NT2/D1 (cell line): ENCODE data around the gene PRPF40B.

Experiments
- SUZ12 ChIP-seq: IDR thresholded peaks from 2 replicates; pipeline ENCODE4 v1.6.1; 2011; ENCODE audit not compliant: insufficient read length, insufficient read depth; ENCODE audit errors: extremely low read depth
- YY1 ChIP-seq: IDR thresholded peaks from 2 replicates; pipeline ENCODE4 v1.6.1; 2011; ENCODE audit not compliant: insufficient read length, insufficient read depth
- ZNF274 ChIP-seq: IDR thresholded peaks from 2 replicates; pipeline ENCODE4 v1.6.1; 2011; ENCODE audit warnings: mild to moderate bottlenecking, low read depth, low read length

DNA sequence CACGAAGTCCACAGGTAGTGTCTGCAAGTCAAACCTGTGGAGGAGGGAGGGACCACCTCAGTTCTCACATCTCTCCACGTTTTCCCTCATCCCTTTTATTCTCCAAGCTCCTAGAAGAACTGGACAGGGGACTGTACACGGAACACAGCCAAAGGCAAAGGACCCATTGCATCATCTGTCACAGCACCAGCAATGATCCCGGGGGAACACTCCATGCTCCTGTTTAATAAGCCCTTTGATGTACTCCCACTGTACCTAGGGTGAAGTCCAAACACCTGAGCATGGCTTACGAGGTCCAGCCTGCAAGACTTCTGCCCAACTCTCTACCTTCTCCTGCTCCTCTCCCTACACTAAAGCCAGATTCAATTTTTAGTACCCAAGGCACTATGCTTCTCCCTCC lies 26.5 kb downstream of the PRPF40B start:
- TF ChIP-seq SUZ12 (no peak), YY1 (no peak), ZNF274 (no peak)
